Heart left ventricle (tissue), 13 donors: ENCODE results near the gene PALLD.

ENCODE experiments used
- CTCF ChIP-seq, 12 donors: fragments of 200-600 bp; sonication (generic) in 4 of 12; IDR thresholded peaks; one replicate each; pipeline versions ENCODE4 v1.5.0 to v1.8.0; 2018 to 2022; ENCODE audit warnings: antibody characterized with exemption in 12 of 12, mild to moderate bottlenecking in 5 of 12
- POLR2A ChIP-seq, 2 donors: fragments of 450-650 bp; IDR thresholded peaks; one replicate each; pipeline ENCODE4 v1.6.1; 2017; ENCODE audit warnings: antibody characterized with exemption in 2 of 2, mild to moderate bottlenecking in 2 of 2, moderate library complexity in 2 of 2
- donor health status: ischemic (EF 13 %, LVEDD 7.1; RV severe dilation, severe dysfunction).
- donor health status: DM: no; HTN: yes; CAD: no.
- donor health status: DM: no; HTN: no; CAD: no.
- donor health status: ischemic (EF 25% LVEDD 6.9; RV normal size, moderate dysfunction).
- donor health status: ischemic (EF 25% LVEDD 5.7; RV mildly dilated, moderate dysfunction).
- donor health status: ischemic (EF 35%, LVEDD 5.7; RV mildly dilated, moderate dysfunction).
- donor health status: nonischemic (EF 11% LVEDD 7.7; RV severe dilation, severe dysfunction).
- donor health status: DM: yes; HTN: yes; CAD: no.
- donor health status: PGD.
- donor health status: ischemic (EF 29% LVEDD 5.4; RV normal size, mild dysfunction).
- donor health status: nonischemic (EF 23%, LVEDD 6.1; RV moderate dilation, normal function).

DNA sequence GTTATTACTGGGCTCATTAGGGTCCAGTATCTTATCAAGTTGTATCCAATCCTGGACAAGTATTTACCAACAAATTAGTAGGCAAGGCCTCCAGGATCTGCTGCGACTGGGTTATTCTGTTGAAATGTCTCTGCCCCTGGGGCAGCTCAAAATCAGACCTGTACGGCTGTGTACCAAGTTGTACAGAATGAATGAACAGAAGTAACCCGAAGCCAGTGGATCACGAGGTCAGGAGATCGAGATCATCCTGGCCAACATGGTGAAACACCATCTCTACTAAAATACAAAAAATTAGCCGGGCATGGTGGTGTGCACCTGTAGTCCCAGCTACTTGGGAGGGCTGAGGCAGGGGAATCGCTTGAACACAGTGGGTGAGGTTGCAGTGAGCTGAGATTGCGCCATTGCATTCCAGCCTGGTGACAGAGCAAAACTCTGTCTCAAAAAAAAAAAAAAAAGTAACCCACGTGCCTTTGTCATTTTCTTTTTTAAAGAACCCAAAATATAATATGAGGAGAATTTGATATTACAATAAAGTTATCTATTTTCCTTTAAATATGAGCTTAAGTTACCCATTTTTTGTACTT, 385.9 kb downstream of the PALLD start:
- TF ChIP-seq CTCF (IDR thresholded peaks at IDR 0.05) (no peak), POLR2A (IDR thresholded peaks at IDR 0.05) (no peak)
